DOHH2 (cell line): ENCODE measurements around the gene TTF1.

Source experiments
- H3F3A ChIP-seq: fragments of 200-600 bp; sonication (generic), shearing (Covaris generic); 2 replicates; pipeline ENCODE4 v1.6.0; 2016; ENCODE audit warnings: antibody characterized with exemption, mild to moderate bottlenecking; ENCODE audit not compliant: control insufficient read depth, insufficient read depth
- H3K27ac ChIP-seq: fragments of 200-600 bp; sonication (generic); 2 replicates; pipeline ENCODE4 v1.5.1; 2014; ENCODE audit warnings: low read depth, mild to moderate bottlenecking, low read length, moderate library complexity
- H3K27me3 ChIP-seq: fragments of 200-600 bp; sonication (generic); 2 replicates; pipeline ENCODE4 v1.6.1; 2014; ENCODE audit warnings: mild to moderate bottlenecking, low read length, mixed read lengths; ENCODE audit not compliant: control insufficient read depth
- H3K36me3 ChIP-seq: fragments of 200-600 bp; sonication (generic); 2 replicates; pipeline ENCODE4 v1.6.1; 2014; ENCODE audit warnings: mild to moderate bottlenecking, low read length, moderate library complexity, mixed read lengths; ENCODE audit not compliant: control insufficient read depth
- H3K4me1 ChIP-seq: fragments of 200-600 bp; sonication (generic); 2 replicates; pipeline ENCODE4 v1.6.1; 2014; ENCODE audit warnings: mild to moderate bottlenecking, low read length, mixed read lengths; ENCODE audit not compliant: control insufficient read depth
- H3K4me2 ChIP-seq: fragments of 200-600 bp; sonication (generic); 2 replicates; pipeline ENCODE4 v1.6.0; 2014; ENCODE audit warnings: mild to moderate bottlenecking, low read length, moderate library complexity
- H3K4me3 ChIP-seq: fragments of 200-600 bp; sonication (generic); 2 replicates; pipeline ENCODE4 v1.5.1; 2014; ENCODE audit warnings: mild to moderate bottlenecking, low read length, mixed read lengths
- H3K79me2 ChIP-seq: fragments of 200-600 bp; sonication (generic); 2 replicates; pipeline ENCODE4 v1.6.1; 2014; ENCODE audit warnings: mild to moderate bottlenecking, low read length, mixed read lengths; ENCODE audit not compliant: control insufficient read depth
- H3K9me2 ChIP-seq: fragments of 200-600 bp; sonication (generic); replicated peaks from 2 replicates; pipeline ENCODE4 v1.6.1; 2014; ENCODE audit warnings: mild to moderate bottlenecking, low read length, mixed read lengths; ENCODE audit not compliant: control insufficient read depth
- H3K9me3 ChIP-seq: fragments of 200-600 bp; sonication (generic); 2 replicates; pipeline ENCODE4 v1.6.1; 2014; ENCODE audit warnings: antibody characterized with exemption, low read length, mixed read lengths; ENCODE audit not compliant: control insufficient read depth, insufficient read depth
- H4K20me1 ChIP-seq: fragments of 200-600 bp; sonication (generic); 2 replicates; pipeline ENCODE4 v1.6.0; 2014; ENCODE audit warnings: low read depth, mild to moderate bottlenecking, antibody characterized with exemption, low read length, moderate library complexity; ENCODE audit not compliant: control insufficient read depth, insufficient read depth
- EZH2phosphoT487 ChIP-seq: fragments of 200-600 bp; sonication (generic); IDR thresholded peaks from 2 replicates; pipeline ENCODE4 v1.6.1; 2017; ENCODE audit warnings: borderline replicate concordance, mild to moderate bottlenecking, antibody characterized with exemption, low read length, moderate library complexity, mixed read lengths
- TF ChIP-seq, protein P1 (sequence below): fragments of 200-600 bp; sonication (generic); IDR thresholded peaks from one replicate; pipeline ENCODE4 v1.5.1; 2014; ENCODE audit warnings: antibody characterized with exemption, mild to moderate bottlenecking, low read depth, low read length; ENCODE audit not compliant: poor library complexity, severe bottlenecking

The TTF1 gene

GRCh38 chr9:132441404-132441803, 34.8 kb upstream of the TTF1 start:
- H3K27me3 ChIP-seq, result peaks cover 8% of the 10 kb centered on the region; the same call in 1 of the 2 replicates
- H3K9me3 ChIP-seq, result no peaks in the 10 kb centered on the region
- TF ChIP-seq, protein P1, sequence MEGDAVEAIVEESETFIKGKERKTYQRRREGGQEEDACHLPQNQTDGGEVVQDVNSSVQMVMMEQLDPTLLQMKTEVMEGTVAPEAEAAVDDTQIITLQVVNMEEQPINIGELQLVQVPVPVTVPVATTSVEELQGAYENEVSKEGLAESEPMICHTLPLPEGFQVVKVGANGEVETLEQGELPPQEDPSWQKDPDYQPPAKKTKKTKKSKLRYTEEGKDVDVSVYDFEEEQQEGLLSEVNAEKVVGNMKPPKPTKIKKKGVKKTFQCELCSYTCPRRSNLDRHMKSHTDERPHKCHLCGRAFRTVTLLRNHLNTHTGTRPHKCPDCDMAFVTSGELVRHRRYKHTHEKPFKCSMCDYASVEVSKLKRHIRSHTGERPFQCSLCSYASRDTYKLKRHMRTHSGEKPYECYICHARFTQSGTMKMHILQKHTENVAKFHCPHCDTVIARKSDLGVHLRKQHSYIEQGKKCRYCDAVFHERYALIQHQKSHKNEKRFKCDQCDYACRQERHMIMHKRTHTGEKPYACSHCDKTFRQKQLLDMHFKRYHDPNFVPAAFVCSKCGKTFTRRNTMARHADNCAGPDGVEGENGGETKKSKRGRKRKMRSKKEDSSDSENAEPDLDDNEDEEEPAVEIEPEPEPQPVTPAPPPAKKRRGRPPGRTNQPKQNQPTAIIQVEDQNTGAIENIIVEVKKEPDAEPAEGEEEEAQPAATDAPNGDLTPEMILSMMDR, result no peak
- TF ChIP-seq EZH2phosphoT487, result no peak
- H3K4me2 ChIP-seq, result no peak overlapping the region
- no peak overlapping the region for H3K4me3 ChIP-seq
- no peaks in the 10 kb centered on the region for H3K79me2 ChIP-seq
- peaks cover 6% of the 10 kb centered on the region; the same call in 1 of the 2 replicates for H3K4me1 ChIP-seq
- no peak overlapping the region for H3K27ac ChIP-seq
- H3K36me3 ChIP-seq, result no peaks in the 10 kb centered on the region
- no peaks in the 10 kb centered on the region for H4K20me1 ChIP-seq
- H3F3A ChIP-seq, result no peaks in the 10 kb centered on the region
- no peaks in the 10 kb centered on the region for H3K9me2 ChIP-seq

DNA sequence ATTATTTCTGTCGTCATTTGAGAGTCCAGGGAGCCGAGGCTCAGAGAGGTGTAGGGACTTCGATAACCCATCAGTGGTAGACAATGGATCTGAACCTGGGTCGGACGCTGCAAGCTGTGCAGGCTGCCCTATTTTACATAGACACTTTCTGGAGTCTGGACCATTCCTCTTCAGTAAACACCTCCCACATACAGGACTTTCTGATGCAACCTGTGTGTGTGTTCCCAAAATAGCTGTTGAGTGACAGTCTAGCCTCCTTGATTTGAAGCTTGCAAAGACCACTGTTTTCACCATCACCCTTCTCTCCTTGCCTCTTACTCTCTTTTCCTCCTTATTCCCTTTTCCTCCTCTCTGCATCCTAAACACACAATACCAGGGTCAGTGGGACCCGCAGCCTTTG, 34.1 kb upstream of the TTF1 start:
- Histone ChIP-seq H3K4me1 (peaks cover 6% of the 10 kb centered on the region; the same call in 1 of the 2 replicates), H3K4me3 (no peak overlapping the region), H4K20me1 (no peaks in the 10 kb centered on the region), H3K27me3 (peaks cover 8% of the 10 kb centered on the region; the same call in 1 of the 2 replicates), H3K9me2 (no peaks in the 10 kb centered on the region), H3F3A (no peaks in the 10 kb centered on the region), H3K9me3 (no peaks in the 10 kb centered on the region), H3K79me2 (no peaks in the 10 kb centered on the region), H3K27ac (no peak overlapping the region), H3K4me2 (no peak overlapping the region), H3K36me3 (no peaks in the 10 kb centered on the region)
- TF ChIP-seq EZH2phosphoT487, result no peak
- TF ChIP-seq, protein P1, result no peak

GRCh38 chr9:132439153-132439552, 32.5 kb upstream of the TTF1 start:
- Histone ChIP-seq H3K4me3 (no peak overlapping the region), H3K9me2 (no peaks in the 10 kb centered on the region), H3K27ac (no peak overlapping the region), H3K79me2 (no peaks in the 10 kb centered on the region), H3K36me3 (no peaks in the 10 kb centered on the region), H3K9me3 (no peaks in the 10 kb centered on the region), H3K4me2 (no peak overlapping the region), H4K20me1 (no peaks in the 10 kb centered on the region), H3F3A (no peaks in the 10 kb centered on the region), H3K27me3 (peaks cover 8% of the 10 kb centered on the region; the same call in 1 of the 2 replicates), H3K4me1 (peaks cover 6% of the 10 kb centered on the region; the same call in 1 of the 2 replicates)
- no peak for TF ChIP-seq EZH2phosphoT487
- TF ChIP-seq, protein P1, result no peak

DNA sequence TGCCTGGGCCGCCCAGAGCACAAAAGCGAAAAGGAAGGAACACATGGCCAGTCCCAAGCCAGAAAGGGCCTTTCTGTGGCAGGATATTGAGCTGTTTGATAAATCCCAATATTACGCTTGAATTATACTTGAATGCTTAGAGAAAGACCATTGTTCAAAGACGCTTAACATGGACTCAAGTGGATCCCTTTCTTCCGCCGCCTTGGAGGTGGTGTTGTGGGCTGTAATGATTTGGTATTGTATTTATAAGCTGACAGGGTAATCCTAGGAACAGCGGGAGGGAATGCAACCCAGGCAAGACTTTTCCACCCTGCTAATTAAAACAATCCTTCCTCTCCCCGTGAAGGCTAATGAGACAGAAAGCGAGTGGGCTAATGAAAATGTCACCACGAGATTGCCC, 28.2 kb upstream of the TTF1 start:
- H3K27me3 ChIP-seq, result peaks cover 19% of the 10 kb centered on the region
- TF ChIP-seq EZH2phosphoT487, result no peak
- TF ChIP-seq, protein P1, result no peak
- H3K36me3 ChIP-seq, result no peaks in the 10 kb centered on the region
- H3K4me2 ChIP-seq, result no peak overlapping the region
- no peak overlapping the region for H3K4me3 ChIP-seq
- H3K27ac ChIP-seq, result no peak overlapping the region
- no peaks in the 10 kb centered on the region for H3K9me2 ChIP-seq
- H3F3A ChIP-seq, result no peaks in the 10 kb centered on the region
- H3K79me2 ChIP-seq, result no peaks in the 10 kb centered on the region
- no peaks in the 10 kb centered on the region for H3K9me3 ChIP-seq
- H3K4me1 ChIP-seq, result peaks cover 10% of the 10 kb centered on the region
- H4K20me1 ChIP-seq, result no peaks in the 10 kb centered on the region
